HL-60 (cell line): Measurements from ENCODE around the gene SLC17A2.

Source experiments
- POLR2AphosphoS5 ChIP-seq: IDR thresholded peaks from 2 replicates; pipeline ENCODE4 v1.6.1; 2012; ENCODE audit warnings: low read depth
- SPI1 ChIP-seq: IDR thresholded peaks from 2 replicates; pipeline ENCODE4 v1.6.1; 2012; ENCODE audit warnings: low read depth, mild to moderate bottlenecking, borderline replicate concordance
- TF ChIP-seq, protein P1 (sequence below): IDR thresholded peaks from one replicate; pipeline ENCODE4 v1.5.1; 2011; ENCODE audit warnings: low read length, control low read depth, inconsistent platforms; ENCODE audit not compliant: insufficient read depth

DNA sequence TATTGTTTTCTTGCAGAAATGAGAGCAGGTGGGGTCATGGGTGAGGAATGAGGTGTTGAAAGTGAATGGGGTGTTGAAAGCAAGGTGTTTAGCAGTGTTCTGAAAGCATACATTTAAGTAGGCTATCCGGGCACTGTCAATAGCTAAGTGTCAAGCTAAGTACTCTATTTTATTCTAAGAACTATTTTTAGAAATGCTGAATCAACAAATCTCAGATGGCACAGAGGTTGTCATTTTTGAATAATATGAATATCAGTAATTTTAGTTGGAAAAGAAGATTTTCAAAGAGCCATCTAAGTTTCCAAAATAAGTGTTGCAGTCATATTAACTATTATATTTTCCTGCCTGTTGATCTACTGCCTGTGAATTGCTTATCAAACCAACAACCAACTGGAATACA is 34.7 kb downstream of the SLC17A2 start:
- TF ChIP-seq, protein P1, sequence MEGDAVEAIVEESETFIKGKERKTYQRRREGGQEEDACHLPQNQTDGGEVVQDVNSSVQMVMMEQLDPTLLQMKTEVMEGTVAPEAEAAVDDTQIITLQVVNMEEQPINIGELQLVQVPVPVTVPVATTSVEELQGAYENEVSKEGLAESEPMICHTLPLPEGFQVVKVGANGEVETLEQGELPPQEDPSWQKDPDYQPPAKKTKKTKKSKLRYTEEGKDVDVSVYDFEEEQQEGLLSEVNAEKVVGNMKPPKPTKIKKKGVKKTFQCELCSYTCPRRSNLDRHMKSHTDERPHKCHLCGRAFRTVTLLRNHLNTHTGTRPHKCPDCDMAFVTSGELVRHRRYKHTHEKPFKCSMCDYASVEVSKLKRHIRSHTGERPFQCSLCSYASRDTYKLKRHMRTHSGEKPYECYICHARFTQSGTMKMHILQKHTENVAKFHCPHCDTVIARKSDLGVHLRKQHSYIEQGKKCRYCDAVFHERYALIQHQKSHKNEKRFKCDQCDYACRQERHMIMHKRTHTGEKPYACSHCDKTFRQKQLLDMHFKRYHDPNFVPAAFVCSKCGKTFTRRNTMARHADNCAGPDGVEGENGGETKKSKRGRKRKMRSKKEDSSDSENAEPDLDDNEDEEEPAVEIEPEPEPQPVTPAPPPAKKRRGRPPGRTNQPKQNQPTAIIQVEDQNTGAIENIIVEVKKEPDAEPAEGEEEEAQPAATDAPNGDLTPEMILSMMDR: no peak
- TF ChIP-seq POLR2AphosphoS5 (no peak), SPI1 (no peak)
